SK-N-SH (cell line): ENCODE measurements around the gene AP1S3. TPM values are rescaled to one million over a fixed set of nuclear protein-coding genes. Genes with fewer than 3 reads are reported as not detected.

Source experiments
- CTCF ChIA-PET: fragments of 300-600, 350-600 bp; formaldehyde crosslinking; extraction: SDS; loops from one replicate; lab custom pipeline; 2021; lab: Yijun Ruan, JAX
- POLR2A ChIA-PET: fragments of 350-600 bp; sonication (Branson Sonifier 250); formaldehyde crosslinking; extraction: SDS; loops from one replicate; lab custom pipeline; 2020; ENCODE audit warnings: antibody characterized with exemption, inconsistent platforms; lab: Yijun Ruan, JAX
- DNase-seq: peaks from one replicate; pipeline ENCODE4 v3.0.0; 2012
- H2AFZ ChIP-seq: fragments of 200-600 bp; sonication (generic); 2 replicates; pipeline ENCODE4 v1.8.1; 2016; ENCODE audit warnings: antibody characterized with exemption, mild to moderate bottlenecking, low read depth
- H3F3A ChIP-seq: fragments of 200-600 bp; sonication (generic); replicated peaks from 2 replicates; pipeline ENCODE3; 2016; ENCODE audit warnings: antibody characterized with exemption, mild to moderate bottlenecking; ENCODE audit not compliant: insufficient read depth
- H3K27ac ChIP-seq, 2 experiments: fragments of 200-500 bp in 1 of 2; fragments of 200-600 bp in 1 of 2; sonication (Bioruptor generic) in 1 of 2; sonication (generic), shearing (Covaris generic) in 1 of 2; 2 replicates each; pipeline versions ENCODE4 v1.5.1 to v1.6.1; 2014 to 2016; ENCODE audit warnings: low read depth in 2 of 2, inconsistent platforms in 1 of 2, low read length in 1 of 2, mild to moderate bottlenecking in 1 of 2, mixed read lengths in 1 of 2
- H3K27me3 ChIP-seq: fragments of 200-600 bp; sonication (generic), shearing (Covaris generic); 2 replicates; pipeline ENCODE4 v1.6.1; 2016; ENCODE audit warnings: mixed run types; ENCODE audit not compliant: insufficient read depth
- H3K36me3 ChIP-seq, 2 experiments: fragments of 200-500 bp in 1 of 2; fragments of 200-600 bp in 1 of 2; sonication (Bioruptor generic) in 1 of 2; sonication (generic) in 1 of 2; replicated peaks in 1 of 2; 2 replicates each; pipeline versions ENCODE3 to v1.5.1; 2014 to 2016; ENCODE audit warnings: low read length in 1 of 2, mild to moderate bottlenecking in 1 of 2; ENCODE audit not compliant: insufficient read depth in 2 of 2, control insufficient read depth in 1 of 2
- H3K4me1 ChIP-seq, 2 experiments: fragments of 200-500 bp in 1 of 2; fragments of 200-600 bp in 1 of 2; sonication (Bioruptor generic) in 1 of 2; sonication (generic), shearing (Covaris generic) in 1 of 2; 2 replicates each; pipeline versions ENCODE4 v1.5.1 to v1.6.1; 2014 to 2016; ENCODE audit warnings: low read depth in 1 of 2, low read length in 1 of 2, mixed run types in 1 of 2; ENCODE audit not compliant: insufficient read depth in 2 of 2, control insufficient read depth in 1 of 2
- H3K4me2 ChIP-seq: fragments of 200-600 bp; sonication (generic), shearing (Covaris generic); 2 replicates; pipeline ENCODE4 v1.6.1; 2017; ENCODE audit warnings: mixed run types
- H3K4me3 ChIP-seq, 2 experiments: fragments of 200-500 bp in 1 of 2; fragments of 200-600 bp in 1 of 2; sonication (Bioruptor generic) in 1 of 2; sonication (generic), shearing (Covaris generic) in 1 of 2; 2 replicates each; pipeline versions ENCODE4 v1.5.1 to v1.8.1; 2014 to 2016; ENCODE audit warnings: low read depth in 2 of 2, inconsistent platforms in 1 of 2, low read length in 1 of 2, mild to moderate bottlenecking in 1 of 2, mixed read lengths in 1 of 2, moderate library complexity in 1 of 2
- H3K79me2 ChIP-seq: fragments of 200-600 bp; sonication (generic); 2 replicates; pipeline ENCODE4 v1.8.1; 2017; ENCODE audit warnings: mild to moderate bottlenecking; ENCODE audit not compliant: insufficient read depth
- H3K9ac ChIP-seq: fragments of 200-600 bp; sonication (generic); 2 replicates; pipeline ENCODE4 v1.6.1; 2017; ENCODE audit warnings: mixed run types
- H3K9me2 ChIP-seq: fragments of 200-600 bp; sonication (generic); 2 replicates; pipeline ENCODE4 v1.6.1; 2017; ENCODE audit warnings: mixed run types
- H3K9me3 ChIP-seq: fragments of 200-600 bp; sonication (generic); 2 replicates; pipeline ENCODE4 v1.6.1; 2017; ENCODE audit warnings: mixed run types, mild to moderate bottlenecking, moderate library complexity
- H4K20me1 ChIP-seq: fragments of 200-600 bp; sonication (generic); 2 replicates; pipeline ENCODE4 v1.6.1; 2017; ENCODE audit warnings: mild to moderate bottlenecking, mixed run types; ENCODE audit not compliant: insufficient read depth
- CHD2 ChIP-seq: fragments of 150-350 bp; IDR thresholded peaks from 2 replicates; pipeline ENCODE4 v1.6.1; 2018; ENCODE audit warnings: low read length; ENCODE audit not compliant: partially characterized antibody
- ELF1 ChIP-seq: IDR thresholded peaks from 2 replicates; pipeline ENCODE4 v1.4.0; 2012
- FOXJ3 ChIP-seq: sonication (generic); formaldehyde crosslinking; IDR thresholded peaks from 2 replicates; pipeline ENCODE4 v1.5.1; 2020; ENCODE audit warnings: mild to moderate bottlenecking, missing genetic modification reagents
- GABPA ChIP-seq: IDR thresholded peaks from 2 replicates; pipeline ENCODE4 v1.4.0; 2012; ENCODE audit warnings: low read depth, mild to moderate bottlenecking
- JUND ChIP-seq: IDR thresholded peaks from 2 replicates; pipeline ENCODE4 v1.4.0; 2012
- MEF2A ChIP-seq: IDR thresholded peaks from 2 replicates; pipeline ENCODE4 v1.4.0; 2012; ENCODE audit warnings: low read depth, borderline replicate concordance
- MXI1 ChIP-seq: IDR thresholded peaks from 2 replicates; pipeline ENCODE4 v1.6.1; 2012; ENCODE audit warnings: mild to moderate bottlenecking, low read depth, low read length, improper control_type of control experiment
- NFIC ChIP-seq: IDR thresholded peaks from 2 replicates; pipeline ENCODE4 v1.4.0; 2012; ENCODE audit warnings: borderline replicate concordance
- NRF1 ChIP-seq: IDR thresholded peaks from 2 replicates; pipeline ENCODE4 v1.6.1; 2012; ENCODE audit warnings: low read depth, mild to moderate bottlenecking, low read length
- RCOR1 ChIP-seq: fragments of 150-350 bp; IDR thresholded peaks from 2 replicates; pipeline ENCODE4 v1.6.1; 2017; ENCODE audit warnings: antibody characterized with exemption, low read length
- REST ChIP-seq: IDR thresholded peaks from 2 replicates; pipeline ENCODE4 v1.6.1; 2012; ENCODE audit warnings: mild to moderate bottlenecking, low read depth, low read length, moderate library complexity
- SIN3A ChIP-seq: IDR thresholded peaks from 2 replicates; pipeline ENCODE4 v1.6.1; 2012; ENCODE audit warnings: low read depth, mild to moderate bottlenecking, low read length, moderate library complexity, borderline replicate concordance
- SMC3 ChIP-seq: IDR thresholded peaks from 2 replicates; pipeline ENCODE4 v1.6.1; 2012; ENCODE audit warnings: low read depth, low read length, improper control_type of control experiment
- TCF12 ChIP-seq: IDR thresholded peaks from 2 replicates; pipeline ENCODE4 v1.4.0; 2012
- TEAD4 ChIP-seq: IDR thresholded peaks from 2 replicates; pipeline ENCODE4 v1.4.0; 2012; ENCODE audit warnings: mild to moderate bottlenecking, borderline replicate concordance; ENCODE audit not compliant: insufficient read depth
- USF2 ChIP-seq: fragments of 150-350 bp; IDR thresholded peaks from 2 replicates; pipeline ENCODE4 v1.6.1; 2017; ENCODE audit warnings: antibody characterized with exemption, low read length, low read depth, borderline replicate concordance
- YY1 ChIP-seq: IDR thresholded peaks from 2 replicates; pipeline ENCODE4 v1.4.0; 2012; ENCODE audit warnings: low read depth, mild to moderate bottlenecking
- ZBTB33 ChIP-seq: IDR thresholded peaks from 2 replicates; pipeline ENCODE4 v1.4.0; 2012; ENCODE audit warnings: low read depth, borderline replicate concordance
- WGBS: methylation state at CpG from one replicate; pipeline ENCODE4 v1.1.6; 2017; ENCODE audit warnings: low lambda C conversion rate; 5-methylcytosine and 5-hydroxymethylcytosine counted together
- polyA plus RNA-seq, 3 experiments: library from polyadenylated mRNA; depleted of rRNA; stranded (reverse); fragments of >200 nt; gene quantifications; 2 replicates each; pipeline ENCODE4 v1.2.3, GENCODE V29; 2012
- TF ChIP-seq, protein P1 (sequence below): IDR thresholded peaks from 2 replicates; pipeline ENCODE4 v1.4.0; 2012; ENCODE audit warnings: low read depth
- TF ChIP-seq, protein P2 (sequence below): fragments of 150-350 bp; IDR thresholded peaks from 2 replicates; pipeline ENCODE4 v1.6.1; 2016; ENCODE audit warnings: mild to moderate bottlenecking, low read depth, low read length

The AP1S3 gene
- polyA plus RNA-seq, 1 of the 3 experiments (the other 2 are of a cell fraction) = 4.8 TPM

- Histone ChIP-seq H3K36me3 (peaks cover 0 to 5% of the 10 kb centered on the region in 2 experiments), H3K4me1 (no peaks in the 10 kb centered on the region), H3K9me3 (no peaks in the 10 kb centered on the region), H3K9ac (no peak overlapping the region), H3K4me3 (no peak overlapping the region), H3K9me2 (no peaks in the 10 kb centered on the region), H3K4me2 (no peak overlapping the region), H3K79me2 (peaks cover 9% of the 10 kb centered on the region; the same call in 1 of the 2 replicates), H2AFZ (no peak overlapping the region), H3F3A (no peaks in the 10 kb centered on the region), H3K27me3 (no peaks in the 10 kb centered on the region), H4K20me1 (no peaks in the 10 kb centered on the region), H3K27ac (no peak overlapping the region)
- 100% methylated on average over 2 of the region's 2 CpGs for WGBS
- POLR2A ChIA-PET = no interaction called here
- CTCF ChIA-PET = interaction anchor here (0.7 to 2.3 kb wide), 2 partner anchors 11 to 815 kb away, joined by 3 to 15 read pairs; no protein-coding TSS in a partner anchor
- no peak for TF ChIP-seq ZBTB33
- TF ChIP-seq JUND = no peak
- TF ChIP-seq, protein P1, sequence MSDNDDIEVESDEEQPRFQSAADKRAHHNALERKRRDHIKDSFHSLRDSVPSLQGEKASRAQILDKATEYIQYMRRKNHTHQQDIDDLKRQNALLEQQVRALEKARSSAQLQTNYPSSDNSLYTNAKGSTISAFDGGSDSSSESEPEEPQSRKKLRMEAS = no peak
- TF ChIP-seq TEAD4 = no peak
- TF ChIP-seq GABPA = no peak
- no peak for TF ChIP-seq NFIC
- DNase-seq = no peak
These were observed 50.0 kb downstream of the AP1S3 start for GRCh38 chr2:223787358-223787757.

DNA sequence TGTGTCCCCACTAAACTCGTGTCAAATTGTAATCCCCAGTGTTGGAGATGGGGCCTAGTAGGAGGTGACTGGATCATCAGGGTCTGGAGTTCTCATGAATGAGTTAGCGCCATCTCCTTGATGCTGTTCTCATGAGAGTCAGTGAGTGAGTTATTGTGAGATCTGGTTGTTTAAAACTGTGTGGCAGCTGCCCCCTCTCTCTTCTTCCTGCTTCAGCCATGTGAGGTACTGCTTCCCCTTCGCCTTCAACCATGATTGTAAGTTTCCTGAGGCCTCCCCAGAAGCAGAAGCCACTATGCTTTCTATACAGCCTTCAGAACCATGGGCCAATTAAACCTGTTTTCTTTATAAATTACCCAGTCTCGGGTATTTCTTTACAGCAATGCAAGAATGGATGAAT is 50.4 kb downstream of the AP1S3 start:
- DNase-seq = no peak
- TF ChIP-seq ELF1 = no peak
- TF ChIP-seq REST = no peak
- TF ChIP-seq NRF1 = no peak
- no peak for TF ChIP-seq TCF12
- TF ChIP-seq MXI1 = no peak
- TF ChIP-seq SIN3A = no peak
- TF ChIP-seq, protein P2, sequence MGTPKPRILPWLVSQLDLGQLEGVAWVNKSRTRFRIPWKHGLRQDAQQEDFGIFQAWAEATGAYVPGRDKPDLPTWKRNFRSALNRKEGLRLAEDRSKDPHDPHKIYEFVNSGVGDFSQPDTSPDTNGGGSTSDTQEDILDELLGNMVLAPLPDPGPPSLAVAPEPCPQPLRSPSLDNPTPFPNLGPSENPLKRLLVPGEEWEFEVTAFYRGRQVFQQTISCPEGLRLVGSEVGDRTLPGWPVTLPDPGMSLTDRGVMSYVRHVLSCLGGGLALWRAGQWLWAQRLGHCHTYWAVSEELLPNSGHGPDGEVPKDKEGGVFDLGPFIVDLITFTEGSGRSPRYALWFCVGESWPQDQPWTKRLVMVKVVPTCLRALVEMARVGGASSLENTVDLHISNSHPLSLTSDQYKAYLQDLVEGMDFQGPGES = no peak
- no peak for TF ChIP-seq TEAD4
- TF ChIP-seq SMC3 = no peak
- no peak for TF ChIP-seq CHD2
- TF ChIP-seq USF2 = no peak
- no peak for TF ChIP-seq YY1
- no peak for TF ChIP-seq JUND
- no peak for TF ChIP-seq MEF2A
- no peak for TF ChIP-seq FOXJ3 (CRISPR knock-in tag)
- TF ChIP-seq RCOR1 = no peak
- Histone ChIP-seq H3K9ac (no peak overlapping the region), H3K27ac (no peak overlapping the region), H3K9me3 (no peaks in the 10 kb centered on the region), H3K27me3 (no peaks in the 10 kb centered on the region), H3K4me2 (no peak overlapping the region), H3K36me3 (peaks cover 0 to 5% of the 10 kb centered on the region in 2 experiments), H3K79me2 (peaks cover 9% of the 10 kb centered on the region; the same call in 1 of the 2 replicates), H3F3A (no peaks in the 10 kb centered on the region), H3K4me3 (no peak overlapping the region), H4K20me1 (no peaks in the 10 kb centered on the region), H2AFZ (no peak overlapping the region), H3K4me1 (no peaks in the 10 kb centered on the region), H3K9me2 (no peaks in the 10 kb centered on the region)
- POLR2A ChIA-PET = no interaction called here
- CTCF ChIA-PET = interaction anchor here (0.8 kb wide), 1 partner anchor 10 kb away, joined by 3 read pairs; no protein-coding TSS in a partner anchor
- WGBS = 90% methylated on average over 4 of the region's 4 CpGs
